Lower leg skin (tissue), 4 donors: Measurements from ENCODE around the gene INSRR. TPM values are rescaled to one million over a fixed set of nuclear protein-coding genes. Genes with fewer than 3 reads are reported as not detected.

Experiments
- DNase-seq, 2 donors: peaks; one replicate each; pipeline ENCODE4 v3.0.0-alpha.2; 2019; ENCODE audit warnings: low spot score in 2 of 2
- H3K4me3 ChIP-seq: fragments of 200-600 bp; sonication (generic); 2 replicates; pipeline ENCODE4 v1.5.1; 2017; ENCODE audit warnings: mild to moderate bottlenecking, low read depth; ENCODE audit not compliant: poor library complexity, severe bottlenecking
- CTCF ChIP-seq, 3 donors: fragments of 450-650 bp; IDR thresholded peaks; one replicate each; pipeline ENCODE4 v1.5.1; 2016; ENCODE audit warnings: antibody characterized with exemption in 3 of 3, mild to moderate bottlenecking in 3 of 3, moderate library complexity in 2 of 3
- POLR2A ChIP-seq, 2 donors: fragments of 450-650 bp; IDR thresholded peaks; one replicate each; pipeline ENCODE4 v1.6.1; 2016 to 2017; ENCODE audit warnings: antibody characterized with exemption in 2 of 2, mild to moderate bottlenecking in 1 of 2, moderate library complexity in 1 of 2
- WGBS, 2 donors: methylation state at CpG; one replicate each; pipeline ENCODE4 v1.1.5; 2018; 5-methylcytosine and 5-hydroxymethylcytosine counted together
- intact Hi-C: fragments of 100-400 bp; cut with DNase I; formaldehyde crosslinking; loops from one replicate; pipeline ENCODE4 v1.15.0; 2023; ENCODE audit warnings: low total_unique reads
- total RNA-seq, 4 donors: library from RNA; depleted of rRNA; stranded (reverse); fragments of >200 nt; gene quantifications; one replicate each; pipeline ENCODE4 v1.1.0, GENCODE V29; 2016

The INSRR gene
- total RNA-seq, 4 donors from 2014 or later = not detected

DNA sequence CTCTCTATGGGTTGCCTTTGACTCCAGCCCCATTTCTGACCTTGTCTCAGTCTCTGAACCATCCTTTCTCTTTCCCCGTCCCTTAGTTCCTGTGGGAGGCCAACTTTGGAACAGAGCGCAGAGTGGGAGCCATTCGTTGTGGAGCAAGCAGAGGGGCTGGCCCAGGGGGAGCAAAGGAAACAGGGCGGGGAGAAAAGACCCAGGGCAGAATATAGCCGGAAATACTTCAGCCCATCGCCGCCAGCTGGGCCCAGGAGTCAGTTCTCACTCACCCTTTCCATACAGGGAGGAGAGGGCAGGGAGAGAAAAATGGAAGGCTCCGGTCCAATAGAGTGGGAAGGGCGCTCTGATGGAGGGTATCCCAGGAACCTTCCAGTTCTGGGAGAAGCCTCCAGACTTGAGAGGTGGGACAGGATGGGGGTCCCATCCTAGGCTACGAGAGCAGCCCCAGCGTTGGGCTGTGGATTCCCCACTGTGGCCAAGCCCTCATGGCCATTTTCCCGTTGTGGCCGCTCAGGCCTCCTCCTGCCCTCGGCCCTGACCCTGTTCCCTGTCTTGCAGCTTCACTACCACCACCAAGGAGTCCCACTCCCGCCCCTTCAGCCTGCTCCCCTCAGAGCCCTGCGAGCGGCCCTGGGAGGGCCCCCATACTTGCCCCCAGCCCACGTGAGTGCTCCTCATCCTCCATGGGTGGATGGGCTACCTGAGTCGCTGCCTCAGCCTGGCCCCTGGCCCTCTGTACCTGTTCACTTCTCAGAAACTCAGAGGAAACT is 45.5 kb upstream of the INSRR start:
- intact Hi-C loops = no loop called here
- H3K4me3 ChIP-seq = no peak overlapping the region

GRCh38 chr1:156903328-156904091 is 44.6 kb upstream of the INSRR start:
- DNase-seq = no peak
- no peak for TF ChIP-seq CTCF (IDR thresholded peaks at IDR 0.05)
- intact Hi-C loops = no loop called here
- WGBS, 2 donors = 75 to 76% methylated on average over 15 of the region's 15 CpGs
- H3K4me3 ChIP-seq = no peak overlapping the region

More for the DNA sequence above, 45.5 kb upstream of the INSRR start:
- no peak for TF ChIP-seq POLR2A (IDR thresholded peaks at IDR 0.05)
- no peak for TF ChIP-seq CTCF (IDR thresholded peaks at IDR 0.05)
- WGBS, 2 donors = 82 to 83% methylated on average over 18 to 19 of the region's 19 CpGs
- DNase-seq = no peak

- no peak overlapping the region for H3K4me3 ChIP-seq
- WGBS, 2 donors = 61 to 67% methylated on average over 20 to 22 of the region's 23 CpGs
- TF ChIP-seq CTCF (IDR thresholded peaks at IDR 0.05) (no peak), POLR2A (IDR thresholded peaks at IDR 0.05) (no peak)
- no peak for DNase-seq
- intact Hi-C loops = no loop called here
These were observed 43.3 kb upstream of the INSRR start for GRCh38 chr1:156901966-156902915.

- H3K4me3 ChIP-seq = no peak overlapping the region
- DNase-seq = no peak
- intact Hi-C loops = no loop called here
- TF ChIP-seq CTCF (IDR thresholded peaks at IDR 0.05) (no peak), POLR2A (IDR thresholded peaks at IDR 0.05) (no peak)
- WGBS, 2 donors = 80 to 89% methylated on average over 4 of the region's 4 CpGs
These were observed 42.6 kb upstream of the INSRR start for GRCh38 chr1:156901590-156901900.

DNA sequence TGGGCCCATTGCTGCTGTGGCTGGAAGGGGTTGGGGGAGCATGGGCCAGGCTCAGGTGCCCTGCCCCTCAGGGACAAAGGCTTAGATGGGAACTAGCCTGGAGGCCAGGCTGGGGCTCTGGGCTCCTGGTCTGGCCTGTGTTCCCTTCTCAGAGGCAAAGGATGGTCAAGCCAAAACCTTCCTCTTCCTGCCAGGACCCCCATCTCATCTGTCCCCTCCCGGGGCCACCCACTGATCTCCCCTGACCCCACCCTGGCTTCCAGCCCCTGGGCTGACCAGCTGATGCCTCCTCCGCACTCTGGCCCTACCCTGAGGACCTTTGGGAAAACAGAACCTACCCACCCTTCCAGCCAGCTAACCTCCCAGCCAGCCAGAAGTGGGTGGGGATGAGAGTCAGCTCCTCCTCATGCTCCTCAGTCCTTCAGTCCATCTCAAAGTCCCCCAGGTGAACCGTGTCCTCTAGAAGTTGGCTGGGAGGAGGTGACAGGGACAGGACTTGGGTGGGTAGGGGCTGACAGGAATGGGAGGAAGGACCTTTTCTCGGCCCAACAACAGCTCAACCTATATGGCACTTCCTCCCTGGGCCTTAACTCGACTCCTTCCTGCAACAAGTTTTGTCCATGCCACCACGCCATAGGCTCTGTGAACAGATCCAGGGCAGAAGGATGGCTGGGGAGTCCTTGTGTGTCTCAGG is 42.1 kb upstream of the INSRR start:
- intact Hi-C loops = no loop called here
- 71 to 76% methylated on average over 6 of the region's 6 CpGs for WGBS, 2 donors

More for the DNA sequence above, 42.1 kb upstream of the INSRR start:
- no peak overlapping the region for H3K4me3 ChIP-seq
- TF ChIP-seq CTCF (IDR thresholded peaks at IDR 0.05) = no peak
- TF ChIP-seq POLR2A (IDR thresholded peaks at IDR 0.05) = no peak
- DNase-seq = no peak
